H1 (cell line): ENCODE data around the gene P3H3. TPM values are rescaled to one million over a fixed set of nuclear protein-coding genes. Genes with fewer than 3 reads are reported as not detected.

ENCODE experiments used
- ASH2L ChIP-seq: fragments of 200-600, 300-600 bp; sonication (generic); IDR thresholded peaks from one replicate; pipeline ENCODE4 v1.7.1; 2017; ENCODE audit warnings: low read length
- GTF2F1 ChIP-seq: IDR thresholded peaks from 2 replicates; pipeline ENCODE4 v1.6.1; 2012; ENCODE audit warnings: low read depth, low read length, improper control_type of control experiment, borderline replicate concordance
- PHF8 ChIP-seq: fragments of 200-600 bp; sonication (generic); conservative IDR thresholded peaks from 2 replicates; pipeline ENCODE4 v1.7.1; 2012; ENCODE audit warnings: low read depth, mild to moderate bottlenecking, inconsistent platforms, low read length, moderate library complexity
- POLR2AphosphoS5 ChIP-seq: IDR thresholded peaks from 2 replicates; pipeline ENCODE4 v1.6.1; 2011; ENCODE audit warnings: low read depth, low read length
- RBBP5 ChIP-seq: IDR thresholded peaks from 2 replicates; pipeline ENCODE4 v1.7.1; 2012; ENCODE audit warnings: low read depth, mild to moderate bottlenecking, inconsistent platforms, low read length, moderate library complexity, borderline replicate concordance
- TAF7 ChIP-seq: optimal IDR thresholded peaks from 2 replicates; pipeline ENCODE3; 2011; ENCODE audit warnings: low read depth, mild to moderate bottlenecking, inconsistent platforms, low read length, moderate library complexity, borderline replicate concordance
- TCF12 ChIP-seq: IDR thresholded peaks from 2 replicates; pipeline ENCODE4 v1.6.1; 2011; ENCODE audit warnings: low read depth, mild to moderate bottlenecking, low read length
- polyA plus RNA-seq, 7 experiments: library from polyadenylated mRNA; depleted of rRNA in 3 of 7; stranded (reverse) in 5 of 7; unstranded in 2 of 7; fragments of >200 nt in 5 of 7; fragments of 200-250 nt in 2 of 7; gene quantifications; 1 replicate in 5 of 7; 2 replicates in 1 of 7; 4 replicates in 1 of 7; pipeline versions ENCODE4 v1.2.1 to v1.2.3, GENCODE V29; 2011 to 2013; ENCODE audit warnings: missing spikeins in 2 of 7, mixed read lengths in 2 of 7
- total RNA-seq: library from RNA; stranded (reverse); fragmentation: NEBNext Ultra II Directional; extraction: Animal tissue kit (Norgen Biotek cat#: 25700); gene quantifications from 2 replicates; pipeline ENCODE4 v1.2.1, GENCODE V29; 2021
- TF ChIP-seq, protein P1 (sequence below): fragments of 300-600 bp; sonication (generic); IDR thresholded peaks from 2 replicates; pipeline ENCODE4 v1.7.1; 2012; ENCODE audit warnings: low read length, moderate library complexity, mild to moderate bottlenecking, inconsistent platforms; ENCODE audit not compliant: insufficient replicate concordance
- TF ChIP-seq, protein P2 (sequence below): IDR thresholded peaks from 2 replicates; pipeline ENCODE4 v1.6.1; 2012; ENCODE audit warnings: inconsistent platforms

Gene P3H3
- total and polyA plus RNA-seq, 2 of the 8 experiments (the other 6 are each of a cell fraction or from before 2014, with no cell fraction given), result 22.9 to 43.5 TPM

- TF ChIP-seq, protein P1, sequence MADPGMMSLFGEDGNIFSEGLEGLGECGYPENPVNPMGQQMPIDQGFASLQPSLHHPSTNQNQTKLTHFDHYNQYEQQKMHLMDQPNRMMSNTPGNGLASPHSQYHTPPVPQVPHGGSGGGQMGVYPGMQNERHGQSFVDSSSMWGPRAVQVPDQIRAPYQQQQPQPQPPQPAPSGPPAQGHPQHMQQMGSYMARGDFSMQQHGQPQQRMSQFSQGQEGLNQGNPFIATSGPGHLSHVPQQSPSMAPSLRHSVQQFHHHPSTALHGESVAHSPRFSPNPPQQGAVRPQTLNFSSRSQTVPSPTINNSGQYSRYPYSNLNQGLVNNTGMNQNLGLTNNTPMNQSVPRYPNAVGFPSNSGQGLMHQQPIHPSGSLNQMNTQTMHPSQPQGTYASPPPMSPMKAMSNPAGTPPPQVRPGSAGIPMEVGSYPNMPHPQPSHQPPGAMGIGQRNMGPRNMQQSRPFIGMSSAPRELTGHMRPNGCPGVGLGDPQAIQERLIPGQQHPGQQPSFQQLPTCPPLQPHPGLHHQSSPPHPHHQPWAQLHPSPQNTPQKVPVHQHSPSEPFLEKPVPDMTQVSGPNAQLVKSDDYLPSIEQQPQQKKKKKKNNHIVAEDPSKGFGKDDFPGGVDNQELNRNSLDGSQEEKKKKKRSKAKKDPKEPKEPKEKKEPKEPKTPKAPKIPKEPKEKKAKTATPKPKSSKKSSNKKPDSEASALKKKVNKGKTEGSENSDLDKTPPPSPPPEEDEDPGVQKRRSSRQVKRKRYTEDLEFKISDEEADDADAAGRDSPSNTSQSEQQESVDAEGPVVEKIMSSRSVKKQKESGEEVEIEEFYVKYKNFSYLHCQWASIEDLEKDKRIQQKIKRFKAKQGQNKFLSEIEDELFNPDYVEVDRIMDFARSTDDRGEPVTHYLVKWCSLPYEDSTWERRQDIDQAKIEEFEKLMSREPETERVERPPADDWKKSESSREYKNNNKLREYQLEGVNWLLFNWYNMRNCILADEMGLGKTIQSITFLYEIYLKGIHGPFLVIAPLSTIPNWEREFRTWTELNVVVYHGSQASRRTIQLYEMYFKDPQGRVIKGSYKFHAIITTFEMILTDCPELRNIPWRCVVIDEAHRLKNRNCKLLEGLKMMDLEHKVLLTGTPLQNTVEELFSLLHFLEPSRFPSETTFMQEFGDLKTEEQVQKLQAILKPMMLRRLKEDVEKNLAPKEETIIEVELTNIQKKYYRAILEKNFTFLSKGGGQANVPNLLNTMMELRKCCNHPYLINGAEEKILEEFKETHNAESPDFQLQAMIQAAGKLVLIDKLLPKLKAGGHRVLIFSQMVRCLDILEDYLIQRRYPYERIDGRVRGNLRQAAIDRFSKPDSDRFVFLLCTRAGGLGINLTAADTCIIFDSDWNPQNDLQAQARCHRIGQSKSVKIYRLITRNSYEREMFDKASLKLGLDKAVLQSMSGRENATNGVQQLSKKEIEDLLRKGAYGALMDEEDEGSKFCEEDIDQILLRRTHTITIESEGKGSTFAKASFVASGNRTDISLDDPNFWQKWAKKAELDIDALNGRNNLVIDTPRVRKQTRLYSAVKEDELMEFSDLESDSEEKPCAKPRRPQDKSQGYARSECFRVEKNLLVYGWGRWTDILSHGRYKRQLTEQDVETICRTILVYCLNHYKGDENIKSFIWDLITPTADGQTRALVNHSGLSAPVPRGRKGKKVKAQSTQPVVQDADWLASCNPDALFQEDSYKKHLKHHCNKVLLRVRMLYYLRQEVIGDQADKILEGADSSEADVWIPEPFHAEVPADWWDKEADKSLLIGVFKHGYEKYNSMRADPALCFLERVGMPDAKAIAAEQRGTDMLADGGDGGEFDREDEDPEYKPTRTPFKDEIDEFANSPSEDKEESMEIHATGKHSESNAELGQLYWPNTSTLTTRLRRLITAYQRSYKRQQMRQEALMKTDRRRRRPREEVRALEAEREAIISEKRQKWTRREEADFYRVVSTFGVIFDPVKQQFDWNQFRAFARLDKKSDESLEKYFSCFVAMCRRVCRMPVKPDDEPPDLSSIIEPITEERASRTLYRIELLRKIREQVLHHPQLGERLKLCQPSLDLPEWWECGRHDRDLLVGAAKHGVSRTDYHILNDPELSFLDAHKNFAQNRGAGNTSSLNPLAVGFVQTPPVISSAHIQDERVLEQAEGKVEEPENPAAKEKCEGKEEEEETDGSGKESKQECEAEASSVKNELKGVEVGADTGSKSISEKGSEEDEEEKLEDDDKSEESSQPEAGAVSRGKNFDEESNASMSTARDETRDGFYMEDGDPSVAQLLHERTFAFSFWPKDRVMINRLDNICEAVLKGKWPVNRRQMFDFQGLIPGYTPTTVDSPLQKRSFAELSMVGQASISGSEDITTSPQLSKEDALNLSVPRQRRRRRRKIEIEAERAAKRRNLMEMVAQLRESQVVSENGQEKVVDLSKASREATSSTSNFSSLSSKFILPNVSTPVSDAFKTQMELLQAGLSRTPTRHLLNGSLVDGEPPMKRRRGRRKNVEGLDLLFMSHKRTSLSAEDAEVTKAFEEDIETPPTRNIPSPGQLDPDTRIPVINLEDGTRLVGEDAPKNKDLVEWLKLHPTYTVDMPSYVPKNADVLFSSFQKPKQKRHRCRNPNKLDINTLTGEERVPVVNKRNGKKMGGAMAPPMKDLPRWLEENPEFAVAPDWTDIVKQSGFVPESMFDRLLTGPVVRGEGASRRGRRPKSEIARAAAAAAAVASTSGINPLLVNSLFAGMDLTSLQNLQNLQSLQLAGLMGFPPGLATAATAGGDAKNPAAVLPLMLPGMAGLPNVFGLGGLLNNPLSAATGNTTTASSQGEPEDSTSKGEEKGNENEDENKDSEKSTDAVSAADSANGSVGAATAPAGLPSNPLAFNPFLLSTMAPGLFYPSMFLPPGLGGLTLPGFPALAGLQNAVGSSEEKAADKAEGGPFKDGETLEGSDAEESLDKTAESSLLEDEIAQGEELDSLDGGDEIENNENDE, result no peak
- TF ChIP-seq GTF2F1 (peak; percentile 93), TAF7 (peak; percentile 96), TCF12 (no peak), RBBP5 (no peak), PHF8 (peak; percentile 94), ASH2L (peak; percentile 40), POLR2AphosphoS5 (peak; percentile 97)
- TF ChIP-seq, protein P2, sequence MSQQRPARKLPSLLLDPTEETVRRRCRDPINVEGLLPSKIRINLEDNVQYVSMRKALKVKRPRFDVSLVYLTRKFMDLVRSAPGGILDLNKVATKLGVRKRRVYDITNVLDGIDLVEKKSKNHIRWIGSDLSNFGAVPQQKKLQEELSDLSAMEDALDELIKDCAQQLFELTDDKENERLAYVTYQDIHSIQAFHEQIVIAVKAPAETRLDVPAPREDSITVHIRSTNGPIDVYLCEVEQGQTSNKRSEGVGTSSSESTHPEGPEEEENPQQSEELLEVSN, result peak; percentile 43; the same call in 1 of the 2 replicates
Observed at GRCh38 chr12:6867413-6868210, 39.4 kb downstream of the P3H3 start, which contains the start of gene TPI1 (continued).
